ENCODE measurements around the gene TUBGCP3.

The TUBGCP3 gene

DNA sequence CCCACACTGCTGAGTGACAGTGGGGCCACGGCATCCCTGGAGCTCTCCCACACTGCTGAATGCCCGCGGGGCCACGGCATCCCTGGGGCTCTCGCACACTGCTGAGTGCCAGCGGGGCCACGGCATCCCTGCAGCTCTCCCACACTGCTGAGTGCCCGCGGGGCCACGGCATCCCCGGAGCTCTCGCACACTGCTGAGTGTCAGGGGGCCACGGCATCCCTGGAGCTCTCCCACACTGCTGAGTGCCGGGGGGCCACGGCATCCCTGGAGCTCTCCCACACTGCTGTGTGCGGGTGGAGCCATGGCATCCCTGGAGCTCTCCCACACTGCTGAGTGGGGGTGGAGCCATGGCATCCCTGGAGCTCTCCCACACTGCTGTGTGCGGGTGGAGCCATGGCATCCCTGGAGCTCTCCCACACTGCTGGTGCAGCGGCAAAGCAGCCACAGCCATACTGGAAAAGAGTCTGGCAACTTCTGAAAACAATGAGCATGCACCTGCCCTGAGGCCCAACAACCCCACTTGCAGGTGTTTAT, 8.6 kb downstream of the TUBGCP3 start:
- no peaks in the 10 kb centered on the region for H3K9me2 ChIP-seq (ENCODE audit: low read depth, low read length)
- peaks cover 26% of the 10 kb centered on the region for H3K36me3 ChIP-seq (ENCODE audit: insufficient read depth, low read length)
- no peak overlapping the region for H2AFZ ChIP-seq (ENCODE audit: low read length)
- H3K27me3 ChIP-seq (ENCODE audit: insufficient read depth, low read length), result no peaks in the 10 kb centered on the region
- H3K27ac ChIP-seq (ENCODE audit: low read depth, low read length, poor library complexity, severe bottlenecking), result no peak overlapping the region
- H3K4me2 ChIP-seq (ENCODE audit: low read length), result no peak overlapping the region
- H3K9me3 ChIP-seq (ENCODE audit: low read length), result peaks cover 9% of the 10 kb centered on the region; the same call in 1 of the 2 replicates
- TF ChIP-seq, protein P1, sequence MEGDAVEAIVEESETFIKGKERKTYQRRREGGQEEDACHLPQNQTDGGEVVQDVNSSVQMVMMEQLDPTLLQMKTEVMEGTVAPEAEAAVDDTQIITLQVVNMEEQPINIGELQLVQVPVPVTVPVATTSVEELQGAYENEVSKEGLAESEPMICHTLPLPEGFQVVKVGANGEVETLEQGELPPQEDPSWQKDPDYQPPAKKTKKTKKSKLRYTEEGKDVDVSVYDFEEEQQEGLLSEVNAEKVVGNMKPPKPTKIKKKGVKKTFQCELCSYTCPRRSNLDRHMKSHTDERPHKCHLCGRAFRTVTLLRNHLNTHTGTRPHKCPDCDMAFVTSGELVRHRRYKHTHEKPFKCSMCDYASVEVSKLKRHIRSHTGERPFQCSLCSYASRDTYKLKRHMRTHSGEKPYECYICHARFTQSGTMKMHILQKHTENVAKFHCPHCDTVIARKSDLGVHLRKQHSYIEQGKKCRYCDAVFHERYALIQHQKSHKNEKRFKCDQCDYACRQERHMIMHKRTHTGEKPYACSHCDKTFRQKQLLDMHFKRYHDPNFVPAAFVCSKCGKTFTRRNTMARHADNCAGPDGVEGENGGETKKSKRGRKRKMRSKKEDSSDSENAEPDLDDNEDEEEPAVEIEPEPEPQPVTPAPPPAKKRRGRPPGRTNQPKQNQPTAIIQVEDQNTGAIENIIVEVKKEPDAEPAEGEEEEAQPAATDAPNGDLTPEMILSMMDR (IDR thresholded peaks at IDR 0.05; ENCODE audit: low read length), result no peak
- no peak for TF ChIP-seq EZH2 (IDR thresholded peaks at IDR 0.05; ENCODE audit: borderline replicate concordance, low read length)
- no peak overlapping the region for H3K4me3 ChIP-seq (ENCODE audit: low read depth, low read length, poor library complexity, severe bottlenecking)
- no peaks in the 10 kb centered on the region for H4K20me1 ChIP-seq (ENCODE audit: insufficient read depth, low read length)
- no peak overlapping the region for H3K9ac ChIP-seq (ENCODE audit: low read length)
- no peaks in the 10 kb centered on the region for H3F3A ChIP-seq (ENCODE audit: insufficient read depth, low read length)
- peaks cover 48% of the 10 kb centered on the region for H3K4me1 ChIP-seq (ENCODE audit: insufficient read depth, low read length, severe bottlenecking)
- peaks cover 97% of the 10 kb centered on the region for H3K79me2 ChIP-seq (ENCODE audit: insufficient read depth, low read length)

DNA sequence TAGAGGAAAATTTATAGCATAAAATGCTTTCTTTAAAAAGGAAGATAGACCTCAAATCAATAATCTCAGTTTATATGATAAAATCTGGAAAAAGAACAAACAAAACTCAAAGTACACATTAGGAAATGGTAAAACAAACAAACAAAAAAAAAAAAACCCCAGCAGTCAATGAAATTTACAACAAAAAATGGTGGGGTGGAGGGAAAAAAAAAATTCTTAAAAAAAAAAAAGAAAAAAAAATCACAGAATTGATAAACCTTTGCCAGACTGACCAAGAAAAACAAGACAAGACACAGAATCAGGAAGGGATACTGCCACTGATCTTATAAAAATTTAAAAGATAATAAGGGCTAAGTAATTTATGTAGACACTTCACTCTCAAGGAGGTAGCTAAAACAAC, 11.2 kb downstream of the TUBGCP3 start:
- no peak overlapping the region for H3K9ac ChIP-seq (ENCODE audit: low read length)
- no peak overlapping the region for H2AFZ ChIP-seq (ENCODE audit: low read length)
- H3F3A ChIP-seq (ENCODE audit: insufficient read depth, low read length), result no peaks in the 10 kb centered on the region
- TF ChIP-seq, protein P1 (IDR thresholded peaks at IDR 0.05; ENCODE audit: low read length), result no peak
- TF ChIP-seq EZH2 (IDR thresholded peaks at IDR 0.05; ENCODE audit: borderline replicate concordance, low read length), result no peak
- H3K4me3 ChIP-seq (ENCODE audit: low read depth, low read length, poor library complexity, severe bottlenecking), result no peak overlapping the region
- no peaks in the 10 kb centered on the region for H4K20me1 ChIP-seq (ENCODE audit: insufficient read depth, low read length)
- peaks cover 9% of the 10 kb centered on the region; the same call in 1 of the 2 replicates for H3K9me3 ChIP-seq (ENCODE audit: low read length)
- H3K9me2 ChIP-seq (ENCODE audit: low read depth, low read length), result no peaks in the 10 kb centered on the region
- H3K27me3 ChIP-seq (ENCODE audit: insufficient read depth, low read length), result no peaks in the 10 kb centered on the region
- H3K79me2 ChIP-seq (ENCODE audit: insufficient read depth, low read length), result peaks cover 96% of the 10 kb centered on the region
- peaks cover 23% of the 10 kb centered on the region for H3K4me1 ChIP-seq (ENCODE audit: insufficient read depth, low read length, severe bottlenecking)
- H3K27ac ChIP-seq (ENCODE audit: low read depth, low read length, poor library complexity, severe bottlenecking), result no peak overlapping the region
- H3K4me2 ChIP-seq (ENCODE audit: low read length), result no peak overlapping the region
- peaks cover 14% of the 10 kb centered on the region for H3K36me3 ChIP-seq (ENCODE audit: insufficient read depth, low read length)

DNA sequence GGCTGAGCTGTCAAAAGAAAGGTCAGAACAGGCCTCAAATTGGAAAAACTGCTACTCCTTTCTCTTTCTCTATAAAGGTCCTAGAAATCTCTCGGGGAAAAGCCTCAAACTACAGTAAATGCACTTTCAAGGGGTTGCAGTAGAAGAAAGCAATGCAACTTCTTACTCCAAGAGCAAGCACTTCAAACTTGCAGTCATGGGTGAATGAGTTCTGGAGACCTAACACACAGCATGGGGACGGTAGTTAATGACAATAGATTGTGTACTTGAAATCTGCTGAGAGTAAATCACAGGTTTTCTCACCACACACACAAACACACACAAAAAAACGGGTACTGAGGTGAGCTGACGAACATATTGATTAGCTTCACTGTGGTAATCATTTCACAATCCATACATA, 11.8 kb downstream of the TUBGCP3 start:
- peaks cover 96% of the 10 kb centered on the region for H3K79me2 ChIP-seq (ENCODE audit: insufficient read depth, low read length)
- H3K36me3 ChIP-seq (ENCODE audit: insufficient read depth, low read length), result peaks cover 12% of the 10 kb centered on the region
- H3F3A ChIP-seq (ENCODE audit: insufficient read depth, low read length), result no peaks in the 10 kb centered on the region
- no peak overlapping the region for H3K9ac ChIP-seq (ENCODE audit: low read length)
- peaks cover 23% of the 10 kb centered on the region for H3K4me1 ChIP-seq (ENCODE audit: insufficient read depth, low read length, severe bottlenecking)
- no peak overlapping the region for H2AFZ ChIP-seq (ENCODE audit: low read length)
- no peaks in the 10 kb centered on the region for H3K9me2 ChIP-seq (ENCODE audit: low read depth, low read length)
- H3K27me3 ChIP-seq (ENCODE audit: insufficient read depth, low read length), result no peaks in the 10 kb centered on the region
- H3K9me3 ChIP-seq (ENCODE audit: low read length), result peaks cover 9% of the 10 kb centered on the region; the same call in 1 of the 2 replicates
- no peaks in the 10 kb centered on the region for H4K20me1 ChIP-seq (ENCODE audit: insufficient read depth, low read length)
- H3K4me3 ChIP-seq (ENCODE audit: low read depth, low read length, poor library complexity, severe bottlenecking), result no peak overlapping the region
- no peak for TF ChIP-seq EZH2 (IDR thresholded peaks at IDR 0.05; ENCODE audit: borderline replicate concordance, low read length)
- TF ChIP-seq, protein P1 (IDR thresholded peaks at IDR 0.05; ENCODE audit: low read length), result no peak
- H3K4me2 ChIP-seq (ENCODE audit: low read length), result peak overlapping the region; percentile 2; the same call in 1 of the 2 replicates
- H3K27ac ChIP-seq (ENCODE audit: low read depth, low read length, poor library complexity, severe bottlenecking), result no peak overlapping the region

All from OCI-LY1 (cell line).